Right cardiac atrium (tissue), 5 donors: ENCODE data around the gene SULT1A2. TPM values are rescaled to one million over a fixed set of nuclear protein-coding genes. Genes with fewer than 3 reads are reported as not detected.
"Not testable (repeated sequence)": the region's sequence is repeated elsewhere in the genome, so short reads cannot be mapped to it uniquely, and the experiment has no call there.

Experiments
- ATAC-seq, 2 donors: fragments of 200-7000 bp; cut with Tn5 transposase; one replicate each; pipeline versions ENCODE4 v1.8.0 to v1.9.1; 2020; ENCODE audit warnings: moderate library complexity in 2 of 2, mild to moderate bottlenecking in 1 of 2
- DNase-seq, 3 donors: peaks; one replicate each; pipeline ENCODE4 v3.0.0-alpha.2; 2020
- H3K27ac ChIP-seq: one replicate; pipeline ENCODE4 v1.5.1; 2013; ENCODE audit warnings: mild to moderate bottlenecking, low read length, control low read depth, moderate library complexity
- H3K27me3 ChIP-seq: one replicate; pipeline ENCODE4 v1.6.1; 2013; ENCODE audit not compliant: control insufficient read depth, insufficient read depth
- H3K4me1 ChIP-seq: one replicate; pipeline ENCODE4 v1.6.1; 2013; ENCODE audit warnings: low read length; ENCODE audit not compliant: control insufficient read depth, insufficient read depth
- H3K4me3 ChIP-seq: one replicate; pipeline ENCODE4 v1.5.1; 2013; ENCODE audit warnings: low read length, control low read depth
- H3K9me3 ChIP-seq: one replicate; pipeline ENCODE4 v1.6.1; 2013; ENCODE audit warnings: low read length; ENCODE audit not compliant: control insufficient read depth
- WGBS: extraction: QIAGEN DNeasy Blood & Tissue Kit; methylation state at CpG from one replicate; pipeline ENCODE4 v1.1.7; 2013; 5-methylcytosine and 5-hydroxymethylcytosine counted together
- intact Hi-C, 4 donors: fragments of 100-400 bp; cut with DNase I; formaldehyde crosslinking; loops; one replicate each; pipeline versions ENCODE4 v1.11.0 to v1.14.0; 2022 to 2023
- polyA plus RNA-seq: library from polyadenylated mRNA; stranded (reverse); fragments of 200-250 nt; gene quantifications from one replicate; pipeline ENCODE4 v1.2.3, GENCODE V29; 2013
- total RNA-seq, 4 donors: library from RNA; stranded (reverse); fragmentation: NEBNext Ultra II Directional; extraction: Animal tissue kit (Norgen Biotek cat#: 25700); gene quantifications; one replicate each; pipeline ENCODE4 v1.2.1, GENCODE V29; 2021
- donor health status: healthy with polysubstance abuse.
- donor health status: DM: no; HTN: yes; CAD: no.
- donor health status: DM: no; HTN: no; CAD: no.
- donor health status: DM: no; HTN: yes; CAD: no; lungs with severe emphysema.
- donor health status: DM: yes; HTN: yes; CAD: no.

Gene SULT1A2
- total and polyA plus RNA-seq, 5 donors, result 2.1 to 3.8 (median 2.4) TPM

DNA sequence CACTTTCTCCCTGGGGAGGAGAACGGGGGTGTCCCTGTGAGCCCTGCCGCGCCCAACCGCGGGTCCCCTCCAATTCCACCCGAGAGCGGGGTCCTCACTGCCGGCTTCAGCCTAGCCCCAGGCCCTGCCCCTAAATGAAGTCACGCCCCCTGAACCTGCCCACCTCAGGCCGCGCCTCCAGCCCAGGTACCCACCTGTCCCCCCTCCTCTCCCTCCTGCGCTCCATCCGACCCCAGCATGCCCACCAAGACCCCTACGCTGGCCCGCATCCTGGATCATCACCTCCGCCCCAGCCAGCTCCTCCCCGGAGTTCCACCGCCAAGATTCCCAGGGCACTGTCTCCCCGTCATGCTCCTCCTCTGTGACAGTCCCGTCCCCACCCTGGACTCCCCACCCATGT lies 4.1 kb upstream of the SULT1A2 start:
- DNase-seq, intact Hi-C loops, H3K4me3 ChIP-seq, H3K27ac ChIP-seq, H3K27me3 ChIP-seq, H3K9me3 ChIP-seq: not testable (repeated sequence)
- ATAC-seq, result peak in 1 of 2 donors; percentile 2
- 41% methylated on average over 10 of the region's 20 CpGs for WGBS
- peaks cover 13% of the 10 kb centered on the region for H3K4me1 ChIP-seq

- WGBS, result no CpG with 5 or more reads among the region's 17 CpGs
- H3K4me1 ChIP-seq, result peaks cover 13% of the 10 kb centered on the region
- intact Hi-C loops, H3K27me3 ChIP-seq, H3K27ac ChIP-seq, DNase-seq, H3K4me3 ChIP-seq, H3K9me3 ChIP-seq: not testable (repeated sequence)
- ATAC-seq, result peak in 1 of 2 donors; percentile 4
These were observed 2.8 kb upstream of the SULT1A2 start for GRCh38 chr16:28599377-28600285.

DNA sequence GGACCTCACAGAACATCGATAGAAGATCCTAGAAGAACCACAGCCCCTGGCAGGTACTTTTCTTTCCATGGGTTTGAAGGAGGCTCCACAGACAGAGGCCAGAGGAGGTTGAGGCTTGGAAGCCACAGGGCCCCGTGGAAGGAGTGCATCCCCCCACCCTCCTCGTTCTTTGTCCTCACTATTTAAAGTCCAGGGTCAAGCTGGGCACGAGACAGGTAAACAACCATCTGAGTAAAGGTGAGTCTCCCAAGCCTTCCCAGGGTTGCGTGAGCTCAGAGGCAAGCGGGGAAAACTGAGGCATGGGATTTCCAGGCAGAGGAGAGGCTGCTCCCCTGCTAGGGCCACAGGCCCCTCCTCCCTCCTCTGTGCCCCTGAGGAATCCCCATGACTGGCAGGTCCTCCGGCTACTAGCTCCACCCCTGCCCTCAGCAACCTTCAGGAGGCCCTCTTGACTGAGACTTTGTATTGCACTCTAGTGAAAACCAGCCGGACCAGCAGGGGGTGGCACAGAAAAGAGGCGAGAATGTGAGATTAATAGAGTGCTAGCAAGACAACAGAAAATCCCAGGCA lies 927 bp upstream of the SULT1A2 start:
- DNase-seq, result peak in 1 of 3 donors; percentile 62
- Histone ChIP-seq H3K27ac (no peak overlapping the region), H3K4me1 (peaks cover 13% of the 10 kb centered on the region), H3K27me3 (no peaks in the 10 kb centered on the region), H3K9me3 (no peaks in the 10 kb centered on the region), H3K4me3 (no peak overlapping the region)
- 76% methylated on average over 9 of the region's 9 CpGs for WGBS
- intact Hi-C loops, result no loop called here
- ATAC-seq, result no peak

- Histone ChIP-seq H3K4me1 (peaks cover 13% of the 10 kb centered on the region), H3K9me3 (no peaks in the 10 kb centered on the region), H3K27me3 (no peaks in the 10 kb centered on the region), H3K27ac (no peak overlapping the region), H3K4me3 (no peak overlapping the region)
- ATAC-seq (peak; percentile 3 to 23), DNase-seq (peak in 2 of 3 donors; percentile 61 to 63)
- 71% methylated on average over 8 of the region's 8 CpGs for WGBS
- intact Hi-C loops, result no loop called here
These were observed 677 bp downstream of the SULT1A2 start for GRCh38 chr16:28596115-28596630.

- H3K4me1 ChIP-seq, result peaks cover 13% of the 10 kb centered on the region
- H3K27ac ChIP-seq, DNase-seq, intact Hi-C loops, ATAC-seq, H3K27me3 ChIP-seq, H3K9me3 ChIP-seq, H3K4me3 ChIP-seq: not testable (repeated sequence)
- WGBS, result 87% methylated on average over 6 of the region's 6 CpGs
These were observed 1.4 kb downstream of the SULT1A2 start for GRCh38 chr16:28595451-28595850.

- no peaks in the 10 kb centered on the region for H3K9me3 ChIP-seq
- WGBS, result 87% methylated on average over 13 of the region's 13 CpGs
- intact Hi-C loops, result no loop called here
- peaks cover 13% of the 10 kb centered on the region for H3K4me1 ChIP-seq
- H3K27me3 ChIP-seq, result no peaks in the 10 kb centered on the region
- no peak overlapping the region for H3K4me3 ChIP-seq
- H3K27ac ChIP-seq, result no peak overlapping the region
- DNase-seq, result peak in 1 of 3 donors; percentile 58
- no peak for ATAC-seq
These were observed 3.8 kb downstream of the SULT1A2 start for GRCh38 chr16:28592979-28593553.

- Histone ChIP-seq H3K9me3 (no peaks in the 10 kb centered on the region), H3K4me1 (peaks cover 13% of the 10 kb centered on the region), H3K27me3 (no peaks in the 10 kb centered on the region), H3K27ac (no peak overlapping the region), H3K4me3 (no peak overlapping the region)
- intact Hi-C loops, result no loop called here
- DNase-seq, result no peak
- WGBS, result 90% methylated on average over 5 of the region's 5 CpGs
- ATAC-seq, result no peak
These were observed 4.3 kb downstream of the SULT1A2 start for GRCh38 chr16:28592511-28592910.

DNA sequence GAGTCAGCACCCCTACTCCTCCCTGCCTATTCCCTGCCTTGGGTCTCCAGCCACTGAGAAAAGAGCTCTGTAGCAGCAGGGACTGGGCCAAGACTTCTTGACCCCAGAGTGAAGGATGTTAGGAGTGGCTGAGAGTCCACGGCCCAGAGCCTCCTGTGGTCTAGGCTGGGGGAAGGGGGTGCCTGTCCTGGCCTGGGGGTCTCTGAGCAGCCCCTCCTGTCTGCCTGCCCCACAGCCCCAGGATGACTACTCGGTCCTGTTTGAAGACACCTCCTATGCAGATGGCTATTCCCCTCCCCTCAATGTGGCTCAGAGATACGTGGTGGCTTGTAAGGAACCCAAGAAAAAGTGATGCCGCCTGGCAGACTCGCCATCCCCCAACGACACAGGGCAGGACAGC lies 5.5 kb downstream of the SULT1A2 start:
- Histone ChIP-seq H3K27me3 (no peaks in the 10 kb centered on the region), H3K9me3 (no peaks in the 10 kb centered on the region), H3K27ac (no peak overlapping the region), H3K4me1 (peaks cover 4% of the 10 kb centered on the region), H3K4me3 (no peak overlapping the region)
- DNase-seq, result no peak
- intact Hi-C loops, result no loop called here
- no peak for ATAC-seq
- WGBS, result 87% methylated on average over 6 of the region's 6 CpGs

DNA sequence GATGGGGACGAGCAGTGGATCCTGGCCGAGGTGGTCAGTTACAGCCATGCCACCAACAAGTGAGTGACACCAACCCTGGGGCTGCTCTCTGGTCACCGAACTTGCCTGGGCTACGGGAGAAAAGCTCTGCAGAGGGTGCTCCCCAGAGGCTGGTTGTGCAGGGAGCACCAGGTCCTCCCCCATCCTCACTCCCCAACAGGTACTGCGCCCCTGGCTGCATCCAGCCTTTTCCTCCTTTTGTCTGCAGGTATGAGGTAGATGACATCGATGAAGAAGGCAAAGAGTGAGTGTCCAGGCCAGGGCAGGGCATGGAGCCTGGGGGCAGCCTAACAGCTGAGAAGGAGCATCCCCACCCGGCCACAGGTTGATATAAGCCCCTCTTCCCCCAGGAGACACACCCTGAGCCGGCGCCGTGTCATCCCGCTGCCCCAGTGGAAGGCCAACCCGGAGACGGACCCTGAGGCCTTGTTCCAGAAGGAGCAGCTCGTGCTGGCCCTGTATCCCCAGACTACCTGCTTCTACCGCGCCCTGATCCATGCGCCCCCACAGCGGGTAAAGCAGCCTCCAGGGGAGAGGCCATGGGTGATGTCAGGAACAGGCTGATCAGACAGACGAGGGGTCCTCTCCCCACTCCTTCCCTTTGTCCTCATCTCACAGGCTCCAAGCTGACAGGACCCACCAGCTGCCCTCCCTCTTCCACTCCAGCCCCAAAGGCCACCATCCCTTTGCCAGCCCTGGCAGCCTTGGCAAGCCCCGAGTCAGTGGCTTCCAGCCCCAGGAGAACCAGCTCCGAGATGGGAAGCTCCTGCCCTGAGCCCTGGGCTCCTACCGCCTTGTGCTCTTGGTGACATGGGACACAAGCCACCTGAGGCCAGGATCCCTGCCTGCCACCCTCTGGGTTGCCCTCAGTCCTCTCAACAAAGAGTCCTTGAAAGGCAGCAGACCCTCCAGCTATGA lies 6.2 kb downstream of the SULT1A2 start:
- no peaks in the 10 kb centered on the region for H3K9me3 ChIP-seq
- no peaks in the 10 kb centered on the region for H3K4me1 ChIP-seq
- H3K4me3 ChIP-seq, result no peak overlapping the region
- intact Hi-C loops, result no loop called here
- H3K27me3 ChIP-seq, result no peaks in the 10 kb centered on the region
- no peak overlapping the region for H3K27ac ChIP-seq
- ATAC-seq, result no peak
- 92% methylated on average over 22 of the region's 22 CpGs for WGBS
- no peak for DNase-seq

DNA sequence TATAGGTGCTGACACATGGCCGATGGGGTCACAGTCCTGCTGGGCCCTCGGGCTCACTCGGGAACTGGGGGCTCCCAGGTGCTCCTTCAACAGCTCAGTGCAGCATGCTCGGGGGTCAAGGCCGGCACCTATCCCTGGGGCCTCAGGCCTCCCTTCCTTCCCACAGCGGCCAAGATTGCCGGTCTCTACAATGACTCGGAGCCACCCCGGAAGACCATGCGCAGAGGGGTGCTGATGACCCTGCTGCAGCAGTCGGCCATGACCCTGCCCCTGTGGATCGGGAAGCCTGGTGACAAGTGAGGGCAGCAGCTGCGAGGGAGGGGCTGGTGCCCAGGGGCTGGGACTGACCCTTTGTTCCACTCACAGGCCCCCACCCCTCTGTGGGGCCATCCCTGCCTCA lies 6.9 kb downstream of the SULT1A2 start:
- no peak overlapping the region for H3K27ac ChIP-seq
- intact Hi-C loops, result no loop called here
- no peaks in the 10 kb centered on the region for H3K4me1 ChIP-seq
- no peak for DNase-seq
- ATAC-seq, result no peak
- no peaks in the 10 kb centered on the region for H3K9me3 ChIP-seq
- no peak overlapping the region for H3K4me3 ChIP-seq
- no peaks in the 10 kb centered on the region for H3K27me3 ChIP-seq
- 94% methylated on average over 13 of the region's 13 CpGs for WGBS
